ENCODE results near the gene AMOTL2. TPM values are rescaled to one million over a fixed set of nuclear protein-coding genes. Genes with fewer than 3 reads are reported as not detected.

Gene AMOTL2
- total RNA-seq, 1 donor from 2014 or later = not detected

DNA sequence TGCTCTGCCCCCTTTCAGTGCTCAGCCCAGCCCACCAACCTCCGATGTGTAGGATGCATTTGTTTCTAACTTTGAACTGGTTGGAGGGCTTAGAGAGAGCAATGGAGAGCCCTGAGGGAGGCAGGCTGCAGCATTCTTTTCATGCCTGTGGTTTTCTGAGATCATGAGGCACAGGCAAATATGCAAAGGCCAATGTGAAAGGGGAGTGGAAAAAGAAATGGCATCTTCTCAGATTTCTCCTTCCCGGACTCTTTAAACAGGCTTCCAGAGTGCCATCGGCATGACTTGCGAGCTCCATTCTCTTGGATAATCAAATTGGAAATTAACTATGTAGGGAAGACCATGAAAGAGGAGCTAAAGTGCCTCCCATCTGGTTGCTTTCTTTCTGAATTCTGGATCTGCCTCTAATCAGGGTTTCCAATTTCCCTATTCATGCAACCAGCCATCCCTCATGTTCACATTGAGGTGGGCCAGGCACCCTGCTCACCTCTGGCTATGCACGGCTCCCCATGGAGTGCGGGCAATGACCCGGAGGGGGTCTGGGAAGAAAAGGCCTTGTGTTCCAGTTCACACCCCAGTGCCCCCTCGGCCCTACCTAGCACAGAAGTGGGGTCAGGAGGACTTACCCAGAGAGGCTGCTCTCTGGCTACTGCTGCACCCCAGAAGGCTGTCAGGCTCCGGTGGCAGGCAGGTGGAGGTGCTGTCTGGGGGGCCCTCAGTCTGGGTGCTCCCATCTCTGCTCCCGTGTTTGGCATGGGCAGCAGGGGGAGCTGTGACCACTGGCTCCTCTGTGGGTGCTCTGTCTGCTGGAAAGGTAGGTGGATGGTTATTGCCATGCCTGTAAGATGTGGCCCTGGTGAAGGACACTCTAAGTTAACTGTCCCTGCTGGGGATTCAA is 16.1 kb downstream of the AMOTL2 start:
- no peak for DNase-seq
- Mint-ChIP-seq H3K9me3 (no peaks in the 10 kb centered on the region), H3K27me3 (peaks cover 13% of the 10 kb centered on the region), H3K4me1 (no peaks in the 10 kb centered on the region), H3K27ac (no peak overlapping the region), H3K36me3 (ENCODE audit: low read depth) (no peaks in the 10 kb centered on the region), H3K4me3 (no peak overlapping the region)
- POLR2A ChIA-PET = no interaction called here
- ATAC-seq (ENCODE audit: low read depth) = no peak
- CTCF ChIA-PET = no interaction called here
- intact Hi-C loops (cut with micrococcal nuclease) = loop anchor here (1.0 kb wide), 1 partner anchor 134 kb away; no protein-coding TSS in a partner anchor
- TF ChIP-seq, protein P1, sequence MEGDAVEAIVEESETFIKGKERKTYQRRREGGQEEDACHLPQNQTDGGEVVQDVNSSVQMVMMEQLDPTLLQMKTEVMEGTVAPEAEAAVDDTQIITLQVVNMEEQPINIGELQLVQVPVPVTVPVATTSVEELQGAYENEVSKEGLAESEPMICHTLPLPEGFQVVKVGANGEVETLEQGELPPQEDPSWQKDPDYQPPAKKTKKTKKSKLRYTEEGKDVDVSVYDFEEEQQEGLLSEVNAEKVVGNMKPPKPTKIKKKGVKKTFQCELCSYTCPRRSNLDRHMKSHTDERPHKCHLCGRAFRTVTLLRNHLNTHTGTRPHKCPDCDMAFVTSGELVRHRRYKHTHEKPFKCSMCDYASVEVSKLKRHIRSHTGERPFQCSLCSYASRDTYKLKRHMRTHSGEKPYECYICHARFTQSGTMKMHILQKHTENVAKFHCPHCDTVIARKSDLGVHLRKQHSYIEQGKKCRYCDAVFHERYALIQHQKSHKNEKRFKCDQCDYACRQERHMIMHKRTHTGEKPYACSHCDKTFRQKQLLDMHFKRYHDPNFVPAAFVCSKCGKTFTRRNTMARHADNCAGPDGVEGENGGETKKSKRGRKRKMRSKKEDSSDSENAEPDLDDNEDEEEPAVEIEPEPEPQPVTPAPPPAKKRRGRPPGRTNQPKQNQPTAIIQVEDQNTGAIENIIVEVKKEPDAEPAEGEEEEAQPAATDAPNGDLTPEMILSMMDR (IDR thresholded peaks at IDR 0.05) = no peak

DNA sequence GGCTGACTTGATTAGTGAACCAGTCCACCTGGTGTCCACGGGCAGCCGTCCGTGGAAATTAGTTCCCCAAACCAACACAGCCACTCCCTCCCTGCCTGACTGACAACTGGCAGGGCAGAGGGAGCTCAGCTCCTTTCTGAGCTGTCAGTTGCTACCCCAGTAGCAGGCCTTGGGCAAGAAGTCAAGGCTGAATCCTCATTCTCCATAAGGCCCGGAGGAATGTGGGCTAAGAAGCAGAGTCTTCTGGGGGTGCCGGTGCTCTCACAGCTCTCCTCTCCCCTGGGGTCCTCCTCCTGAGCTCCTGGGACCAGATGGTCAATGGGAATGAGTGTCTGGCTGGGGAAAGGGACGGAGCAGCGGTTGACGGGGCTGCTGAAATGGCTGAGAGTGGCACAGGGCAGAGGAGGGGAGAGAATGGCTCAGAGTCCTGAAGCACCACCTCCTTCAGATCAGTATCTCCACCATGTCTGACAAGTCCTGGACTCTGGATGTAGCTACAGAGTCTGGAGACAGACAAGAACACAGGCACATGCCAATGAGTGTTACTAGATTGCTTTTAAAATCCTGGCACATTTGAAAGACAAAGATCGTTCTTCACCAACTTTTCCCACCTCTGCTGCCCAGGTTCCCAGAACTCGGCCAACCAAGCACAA is 16.9 kb downstream of the AMOTL2 start:
- Mint-ChIP-seq H3K27ac (no peak overlapping the region), H3K4me1 (no peaks in the 10 kb centered on the region), H3K4me3 (no peak overlapping the region), H3K27me3 (peaks cover 7% of the 10 kb centered on the region), H3K36me3 (ENCODE audit: low read depth) (no peaks in the 10 kb centered on the region), H3K9me3 (no peaks in the 10 kb centered on the region)
- DNase-seq = no peak
- TF ChIP-seq, protein P1 (IDR thresholded peaks at IDR 0.05) = no peak
- intact Hi-C loops (cut with micrococcal nuclease) = no loop called here
- ATAC-seq (ENCODE audit: low read depth) = no peak
- ChIA-PET CTCF (no interaction called here), POLR2A (no interaction called here)

DNA sequence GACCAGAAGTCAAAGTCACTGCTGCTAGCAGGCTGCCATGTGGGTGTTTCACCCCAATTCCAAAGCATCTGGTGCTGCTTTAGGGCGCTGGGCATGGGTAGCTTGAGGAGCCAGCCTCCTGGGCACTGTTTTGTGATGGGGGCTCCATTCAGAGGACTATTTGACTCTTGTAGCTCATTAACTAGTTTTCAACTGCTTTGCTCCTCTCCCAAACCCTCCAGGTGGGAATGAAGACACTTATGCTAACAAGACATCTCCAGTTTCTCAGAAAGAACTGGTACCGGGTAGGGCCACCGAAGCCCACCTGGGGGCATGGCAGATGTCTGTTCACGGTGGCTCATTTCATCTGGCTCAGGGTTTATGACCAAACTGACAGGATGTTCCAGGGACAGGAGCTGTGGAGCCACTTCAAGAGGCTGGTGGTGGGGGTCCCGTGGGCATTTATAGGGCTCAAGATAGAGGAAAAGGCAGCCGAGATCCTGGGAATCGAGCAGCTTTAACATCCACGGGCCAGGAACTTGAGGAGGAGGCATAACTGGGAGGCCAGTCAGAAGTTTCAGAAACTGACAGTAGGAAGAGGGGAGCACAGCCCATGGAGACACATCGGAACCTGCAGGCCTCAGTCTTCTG is 17.7 kb downstream of the AMOTL2 start:
- Mint-ChIP-seq H3K36me3 (ENCODE audit: low read depth) (no peaks in the 10 kb centered on the region), H3K9me3 (no peaks in the 10 kb centered on the region), H3K27me3 (peaks cover 7% of the 10 kb centered on the region), H3K4me3 (no peak overlapping the region), H3K4me1 (no peaks in the 10 kb centered on the region), H3K27ac (no peak overlapping the region)
- intact Hi-C loops (cut with micrococcal nuclease) = no loop called here
- TF ChIP-seq, protein P1 (IDR thresholded peaks at IDR 0.05) = no peak
- POLR2A ChIA-PET = no interaction called here
- CTCF ChIA-PET = no interaction called here
- DNase-seq = no peak
- ATAC-seq (ENCODE audit: low read depth) = no peak

DNA sequence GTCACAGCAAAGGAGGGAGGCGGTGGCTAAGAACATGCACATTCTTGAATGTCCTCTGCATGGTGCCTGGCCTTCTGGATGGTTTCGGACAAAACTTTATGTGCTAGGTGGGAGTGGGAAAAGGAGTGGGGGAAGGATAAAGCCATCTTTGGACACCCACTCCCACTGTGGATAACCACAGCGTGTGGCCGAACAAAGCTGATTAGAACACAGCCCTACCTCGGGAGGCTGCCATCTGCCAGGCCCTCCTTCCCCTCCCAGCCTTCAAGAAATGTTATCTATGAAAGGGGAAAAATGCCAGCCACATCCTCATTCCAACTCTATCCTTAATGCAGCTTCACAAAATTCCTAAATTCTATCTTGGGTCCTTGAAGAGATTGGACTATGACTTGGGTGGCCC is 18.8 kb downstream of the AMOTL2 start:
- DNase-seq = no peak
- no peaks in the 10 kb centered on the region for H3K9me3 Mint-ChIP-seq
- no peak for ATAC-seq (ENCODE audit: low read depth)
- no peak overlapping the region for H3K27ac Mint-ChIP-seq
- H3K36me3 Mint-ChIP-seq (ENCODE audit: low read depth) = no peaks in the 10 kb centered on the region
- intact Hi-C loops (cut with micrococcal nuclease) = no loop called here
- ChIA-PET POLR2A (no interaction called here), CTCF (no interaction called here)
- H3K27me3 Mint-ChIP-seq = peaks cover 7% of the 10 kb centered on the region
- TF ChIP-seq, protein P1 (IDR thresholded peaks at IDR 0.05) = no peak
- H3K4me1 Mint-ChIP-seq = no peaks in the 10 kb centered on the region
- no peak overlapping the region for H3K4me3 Mint-ChIP-seq

DNA sequence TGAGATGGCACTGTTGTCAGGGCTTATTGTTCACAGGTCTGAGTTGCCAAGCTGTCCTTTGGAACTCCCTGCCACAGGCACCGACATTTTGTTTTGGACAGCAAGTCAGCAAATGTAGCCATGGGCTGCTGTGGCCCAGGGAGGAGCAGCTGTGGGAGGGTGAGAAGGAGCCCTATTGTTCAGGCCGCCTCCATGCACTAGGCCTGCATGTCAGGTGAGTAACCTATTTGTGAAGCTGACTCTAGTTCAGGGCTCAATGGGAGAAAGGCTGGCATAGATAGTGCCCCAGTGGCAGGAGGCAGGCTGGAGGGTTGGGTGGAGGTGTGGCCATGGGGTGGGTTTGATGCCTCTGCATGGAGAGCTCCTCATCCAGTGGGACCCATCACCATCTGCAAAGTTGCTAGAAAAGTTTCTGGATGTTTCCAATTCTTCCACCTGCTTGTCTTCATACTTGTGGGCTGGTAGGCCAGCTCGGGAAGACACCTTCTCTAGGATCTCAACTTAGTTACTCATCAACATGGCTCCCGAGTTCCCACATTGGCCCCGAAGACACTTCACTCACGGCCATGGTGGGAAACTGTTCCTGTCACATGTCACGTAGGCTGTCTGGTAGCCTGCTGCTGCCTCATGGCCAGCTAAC is 19.5 kb downstream of the AMOTL2 start:
- TF ChIP-seq, protein P1 (IDR thresholded peaks at IDR 0.05) = no peak
- no peak overlapping the region for H3K27ac Mint-ChIP-seq
- no peak overlapping the region for H3K4me3 Mint-ChIP-seq
- H3K9me3 Mint-ChIP-seq = no peaks in the 10 kb centered on the region
- peaks cover 5% of the 10 kb centered on the region for H3K27me3 Mint-ChIP-seq
- DNase-seq (no peak), ATAC-seq (ENCODE audit: low read depth) (no peak)
- no peaks in the 10 kb centered on the region for H3K36me3 Mint-ChIP-seq (ENCODE audit: low read depth)
- H3K4me1 Mint-ChIP-seq = no peaks in the 10 kb centered on the region
- CTCF ChIA-PET = no interaction called here
- intact Hi-C loops (cut with micrococcal nuclease) = no loop called here
- POLR2A ChIA-PET = no interaction called here
